ENCODE measurements around the gene LIPI.
"Not testable (repeated sequence)": the region's sequence is repeated elsewhere in the genome, so short reads cannot be mapped to it uniquely, and the experiment has no call there.

The LIPI gene

DNA sequence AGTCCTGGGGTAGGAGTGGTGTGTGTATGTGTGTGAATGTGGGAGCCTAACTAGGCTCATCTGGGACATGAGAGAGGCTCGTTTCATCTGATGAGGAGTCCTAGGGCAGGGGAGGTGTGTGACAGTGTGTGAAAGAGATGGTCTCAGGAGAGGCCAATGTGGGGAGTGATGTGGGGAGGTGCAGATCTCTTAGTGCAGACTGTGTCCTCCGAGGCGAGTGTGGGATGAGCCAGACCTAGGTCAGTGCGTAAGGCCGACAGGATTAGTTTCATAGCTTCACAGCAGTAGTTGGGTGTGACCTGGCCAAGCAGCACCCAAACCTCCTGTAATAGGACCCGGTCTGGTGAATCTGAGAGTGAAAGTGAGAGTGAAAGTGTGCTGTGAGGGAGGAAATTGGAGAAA is 94.7 kb downstream of the LIPI start:
- no peak for DNase-seq

DNA sequence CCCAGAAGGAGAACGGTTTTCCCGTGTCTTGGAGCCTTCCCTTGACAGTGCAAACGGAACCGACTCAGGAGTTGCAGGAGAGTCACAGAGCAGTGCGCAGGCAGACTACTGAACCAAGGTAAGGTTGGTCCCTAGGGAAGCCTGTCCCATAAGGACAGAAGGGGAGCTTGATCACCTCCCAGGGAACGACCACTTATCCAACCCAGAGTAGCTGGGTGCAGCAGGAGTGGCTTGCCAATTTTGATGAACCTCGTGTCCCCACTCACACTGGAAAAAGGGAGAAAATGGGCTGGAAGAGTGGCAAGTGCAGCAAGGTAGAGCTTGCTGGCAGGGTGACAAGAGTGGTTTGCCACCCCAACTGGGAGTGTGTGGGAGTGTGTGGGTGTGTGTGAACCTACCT is 95.1 kb downstream of the LIPI start:
- DNase-seq = no peak

DNA sequence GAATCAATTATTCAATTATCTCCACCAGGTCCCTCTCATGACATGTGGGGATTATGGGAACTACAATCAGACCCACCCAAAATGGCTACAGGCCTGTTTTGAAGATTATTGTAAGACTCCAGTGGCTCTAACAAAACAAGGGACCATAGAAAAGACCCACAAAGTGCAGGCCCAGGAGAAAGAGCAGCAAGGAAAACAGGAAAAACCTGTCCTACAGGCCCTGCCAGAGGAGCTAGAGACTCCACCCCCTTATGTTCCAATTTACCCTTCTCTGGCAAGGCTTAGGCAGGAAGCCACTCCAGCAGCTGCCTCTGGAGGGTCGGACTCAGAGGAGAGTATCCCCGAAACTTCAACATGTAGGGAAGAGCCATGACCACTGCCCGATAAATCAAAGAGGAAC is 96.5 kb downstream of the LIPI start:
- DNase-seq = no peak

- DNase-seq = not testable (repeated sequence)
Observed at GRCh38 chr21:14104564-14104963, 106.2 kb downstream of the LIPI start.

DNA sequence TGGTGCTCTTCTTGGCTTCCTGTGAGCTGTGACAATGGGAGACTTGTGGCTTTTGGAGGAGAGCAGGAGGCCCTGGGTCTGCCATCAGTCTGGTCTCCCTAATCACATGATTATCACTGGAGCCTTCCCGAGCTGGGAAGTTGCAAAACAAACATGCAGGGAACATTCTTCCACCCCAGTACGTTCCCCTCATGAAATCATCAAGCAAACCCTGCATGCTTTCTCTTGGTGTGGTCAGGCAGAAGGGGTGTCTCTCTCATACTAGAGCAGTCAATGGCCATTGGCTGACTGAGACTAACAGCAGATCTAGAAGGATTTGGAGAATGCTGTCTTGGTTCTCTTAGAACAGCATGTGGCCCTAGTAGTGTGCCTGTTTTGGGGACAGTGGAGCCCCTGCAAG is 111.2 kb downstream of the LIPI start:
- DNase-seq = no peak

DNA sequence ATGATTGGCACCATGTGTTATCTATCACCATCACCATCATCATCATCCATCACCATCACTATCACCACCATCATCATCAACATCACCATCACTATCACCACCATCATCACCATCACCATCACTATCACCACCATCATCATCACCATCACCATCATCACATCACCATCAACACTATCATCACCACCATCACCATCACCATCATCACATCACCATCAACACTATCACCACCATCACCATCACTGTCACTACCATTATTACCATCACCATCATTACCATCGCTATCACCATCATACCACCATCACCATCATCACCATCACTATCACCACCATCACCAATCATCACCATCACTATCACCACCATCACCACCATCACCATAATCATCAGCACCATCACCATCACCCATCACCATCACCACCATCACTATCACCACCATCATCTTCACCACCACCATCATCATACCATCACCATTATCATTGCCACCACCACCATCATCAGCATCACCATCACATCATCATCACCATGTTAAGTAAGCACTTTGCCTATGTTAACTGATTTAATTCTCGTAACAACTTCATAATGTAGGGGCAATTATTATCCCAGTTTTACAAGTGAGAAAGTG is 112.8 kb downstream of the LIPI start:
- DNase-seq = no peak

DNA sequence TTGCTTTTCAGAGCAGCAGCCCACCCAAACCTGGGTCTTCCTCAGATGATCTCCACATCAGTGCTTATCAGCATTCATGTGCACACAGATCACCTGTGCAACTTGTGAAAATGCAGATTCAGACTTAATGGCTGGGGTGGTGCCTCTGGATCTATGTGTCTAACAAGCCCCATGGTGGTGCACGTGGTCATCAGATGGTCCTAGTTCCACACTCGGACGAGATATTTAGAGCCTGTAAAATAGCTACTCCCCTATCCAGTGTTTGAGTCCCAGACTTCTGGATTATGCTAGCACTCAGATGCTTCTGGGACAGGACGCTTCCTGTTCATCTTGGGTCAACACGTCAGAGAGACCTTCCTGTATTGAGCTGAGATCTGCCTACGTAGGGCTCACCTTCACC is 114.2 kb downstream of the LIPI start:
- DNase-seq = no peak

DNA sequence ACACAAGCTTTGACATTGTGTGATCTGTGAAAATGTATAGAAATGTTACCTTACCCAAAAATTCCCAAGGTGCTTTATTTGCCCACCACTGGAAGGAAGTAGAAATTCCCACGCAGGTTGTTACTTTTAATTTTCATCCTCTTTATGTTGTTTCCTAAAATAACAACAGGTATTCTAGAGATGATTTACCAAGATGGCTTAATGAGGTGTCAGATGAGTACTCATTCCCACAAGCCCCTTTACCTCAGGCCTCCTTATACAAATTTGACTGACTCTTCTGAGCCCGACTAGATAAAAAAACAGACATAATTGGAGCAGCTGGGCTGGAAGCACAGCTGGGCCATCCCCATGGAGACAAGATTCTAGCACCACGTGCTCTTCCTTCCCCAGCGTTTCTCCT is 114.6 kb downstream of the LIPI start:
- DNase-seq = no peak

GRCh38 chr21:14095056-14095455 is 115.7 kb downstream of the LIPI start:
- no peak for DNase-seq

- no peak for DNase-seq
Observed at GRCh38 chr21:14092834-14093560, 117.8 kb downstream of the LIPI start.

- not testable (repeated sequence) for DNase-seq
Observed at GRCh38 chr21:14090184-14090583, 120.6 kb downstream of the LIPI start.

DNA sequence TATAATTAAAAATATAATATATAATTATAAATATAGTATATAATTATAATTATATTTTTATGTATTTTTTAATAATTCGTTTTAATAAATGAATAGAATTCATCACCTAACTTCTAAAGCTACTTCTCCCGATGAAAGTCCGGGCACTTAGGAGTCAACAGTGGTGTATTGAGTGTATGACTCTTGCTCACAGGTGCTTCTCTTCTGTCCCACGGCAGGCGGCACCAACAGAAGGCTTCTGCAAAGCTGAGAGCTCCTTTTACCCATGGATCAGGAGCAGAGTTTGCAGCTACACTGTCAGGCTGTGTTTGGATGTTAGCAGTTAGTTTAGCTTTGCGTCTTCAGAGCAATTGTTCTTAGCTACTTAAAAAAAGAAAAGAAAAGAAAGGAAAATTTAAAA is 122.4 kb downstream of the LIPI start:
- DNase-seq = no peak

- no peak for DNase-seq
Observed at GRCh38 chr21:14086553-14086952, 124.2 kb downstream of the LIPI start.

DNA sequence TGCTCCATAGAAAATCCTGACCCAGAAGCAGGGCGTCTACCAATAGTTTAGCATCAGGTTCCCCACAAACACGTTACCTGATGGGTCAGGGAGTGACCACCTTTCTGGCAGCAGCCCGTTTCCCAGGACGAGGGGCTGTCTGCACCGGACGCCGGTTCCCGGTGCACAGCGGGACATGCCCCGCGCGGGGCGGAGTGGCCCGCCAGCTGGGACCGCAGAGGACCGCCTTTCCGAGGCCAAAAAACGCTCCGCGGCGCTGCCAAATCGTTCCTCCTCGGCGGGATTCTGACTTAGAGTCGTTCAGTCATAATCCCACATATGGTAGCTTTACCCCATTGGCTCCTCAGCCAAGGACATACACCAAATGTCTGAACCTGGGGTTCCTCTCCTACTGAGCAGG is 126.1 kb downstream of the LIPI start:
- DNase-seq = no peak

DNA sequence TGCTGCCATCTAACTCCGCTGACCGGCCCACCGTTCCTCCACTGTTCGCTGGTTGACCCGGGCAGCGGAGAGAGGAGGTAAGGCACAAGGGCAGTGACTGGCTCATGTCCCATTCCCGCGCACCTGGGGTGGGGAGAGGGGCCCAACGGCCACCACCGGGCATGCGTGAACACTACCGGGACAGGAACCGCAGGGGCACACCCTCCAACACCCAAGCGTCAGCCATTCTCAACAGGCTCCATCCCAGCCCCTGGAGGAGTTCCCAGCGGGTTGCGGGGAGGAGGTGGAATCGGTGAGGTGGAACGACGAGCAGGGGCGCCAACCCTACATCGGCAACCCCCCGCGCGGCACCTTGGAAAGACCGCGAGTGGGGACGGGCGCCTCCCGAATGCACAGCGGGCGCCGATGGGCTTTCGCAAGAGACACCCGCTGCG is 126.7 kb downstream of the LIPI start:
- DNase-seq = no peak

GRCh38 chr21:14080764-14081096 is 130.0 kb downstream of the LIPI start:
- no peak for DNase-seq

DNA sequence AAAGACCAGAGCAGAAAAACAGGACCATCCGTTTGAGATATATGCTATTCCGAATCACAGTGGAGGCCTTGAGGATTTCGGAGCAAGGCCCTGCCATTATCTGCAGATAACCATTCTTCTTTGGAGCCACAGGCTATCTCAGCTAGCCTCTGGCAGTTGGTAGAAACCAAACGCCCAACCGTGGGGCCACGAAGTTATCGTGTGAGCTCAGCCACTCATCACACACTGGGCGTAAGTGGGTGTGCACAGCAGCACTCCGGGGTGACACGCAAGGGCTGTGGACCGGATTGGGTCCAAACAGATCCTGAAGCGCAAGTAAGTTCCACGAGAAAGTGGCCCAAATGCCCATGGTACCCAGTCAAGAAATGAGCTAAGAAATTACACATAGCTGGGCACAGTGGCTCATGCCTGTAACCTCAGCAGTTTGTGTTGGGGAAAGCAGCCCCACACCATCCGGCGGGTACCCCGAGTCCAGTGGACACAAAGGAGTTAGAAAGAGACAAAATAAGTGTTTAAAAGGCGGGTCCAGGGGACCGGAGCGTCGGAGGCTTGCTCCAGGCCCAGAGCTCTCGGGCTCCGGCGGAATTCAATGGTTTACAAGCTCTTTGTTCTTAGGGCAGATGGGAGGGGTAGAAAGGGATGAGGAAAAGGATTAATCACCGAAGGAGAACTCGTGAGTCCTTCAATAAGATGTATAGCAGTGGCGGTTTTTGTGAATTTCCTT is 130.6 kb downstream of the LIPI start:
- no peak for DNase-seq

- DNase-seq = no peak
Observed at GRCh38 chr21:14078746-14079375, 131.9 kb downstream of the LIPI start.

- DNase-seq = no peak
Observed at GRCh38 chr21:14076143-14076806, 134.5 kb downstream of the LIPI start.

- no peak for DNase-seq
Observed at GRCh38 chr21:14075346-14076142, 135.2 kb downstream of the LIPI start.

DNA sequence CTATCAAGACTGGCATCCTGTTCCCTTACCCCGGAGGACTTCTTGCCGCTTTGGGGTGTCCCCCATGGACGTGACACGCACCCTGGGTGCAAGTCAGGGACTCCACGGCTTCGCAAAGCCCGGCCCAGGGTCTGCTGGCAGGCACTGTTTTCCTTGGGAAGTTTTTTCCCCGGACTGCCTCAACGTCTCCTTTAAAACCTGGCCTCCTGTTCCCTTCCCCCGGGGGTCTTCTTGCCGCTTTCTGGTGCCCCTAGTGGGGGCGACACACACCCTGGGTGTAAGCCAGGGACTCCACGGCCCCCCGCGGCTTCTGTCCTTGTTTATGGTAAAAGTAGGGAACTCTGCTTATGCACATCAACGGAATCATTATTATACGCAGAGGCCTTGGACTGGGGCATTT is 136.6 kb downstream of the LIPI start:
- DNase-seq = no peak

DNA sequence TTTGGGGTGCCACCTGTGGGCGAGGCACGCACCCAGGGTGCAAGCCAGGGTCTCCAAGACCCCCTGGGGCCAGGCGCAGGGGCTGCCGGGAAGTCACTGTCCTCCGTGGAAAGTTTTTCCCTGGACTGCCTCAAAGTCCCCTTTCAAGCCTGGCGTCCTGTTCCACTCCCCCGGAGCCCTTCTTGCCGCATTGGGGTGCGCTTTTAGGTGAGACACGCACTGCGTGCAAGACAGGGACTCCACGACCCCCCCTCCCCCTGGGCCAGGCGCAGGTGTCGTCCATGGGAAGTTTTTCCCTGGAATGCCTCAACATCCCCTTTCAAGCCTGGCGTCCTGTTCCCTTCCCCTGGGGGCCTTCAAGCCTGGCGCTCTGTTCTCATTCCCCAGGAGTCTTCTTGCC is 137.1 kb downstream of the LIPI start:
- no peak for DNase-seq
